Mononuclear cell (primary cell): ENCODE data around the gene MAP3K4. TPM values are rescaled to one million over a fixed set of nuclear protein-coding genes. Genes with fewer than 3 reads are reported as not detected.
A peak's percentile ranks its signal among the peaks of the same experiment; 100 is the strongest.

ENCODE experiments used
- H3K27me3 ChIP-seq: 2 replicates; pipeline ENCODE4 v1.6.0; 2011; ENCODE audit warnings: low read length, control low read depth; ENCODE audit not compliant: insufficient read depth
- H3K4me1 ChIP-seq: 2 replicates; pipeline ENCODE4 v1.5.1; 2011; ENCODE audit warnings: mild to moderate bottlenecking, low read length, control low read depth; ENCODE audit not compliant: insufficient read depth
- H3K4me3 ChIP-seq: 2 replicates; pipeline ENCODE4 v1.5.1; 2011; ENCODE audit warnings: mild to moderate bottlenecking, low read length, moderate library complexity
- H3K9me3 ChIP-seq: 2 replicates; pipeline ENCODE4 v1.5.1; 2011; ENCODE audit warnings: low read depth, mild to moderate bottlenecking, control low read depth, low read length
- total RNA-seq: library from RNA; depleted of rRNA; stranded (reverse); fragments of >200 nt; gene quantifications from one replicate; pipeline ENCODE4 v1.2.3, GENCODE V29; 2012

MAP3K4 gene
- 37.6 TPM for total RNA-seq

GRCh38 chr6:160991406-160992060, at the start of gene MAP3K4:
TSS of gene MAP3K4 (plus strand) at chr6:160991769. CDS start at chr6:160991932, 163 bp downstream.
- Histone ChIP-seq H3K9me3 (peaks cover 4% of the 10 kb centered on the region), H3K4me1 (peaks cover 27% of the 10 kb centered on the region), H3K27me3 (peaks cover 9% of the 10 kb centered on the region), H3K4me3 (peak within 1 kb of the TSS; percentile 79)

DNA sequence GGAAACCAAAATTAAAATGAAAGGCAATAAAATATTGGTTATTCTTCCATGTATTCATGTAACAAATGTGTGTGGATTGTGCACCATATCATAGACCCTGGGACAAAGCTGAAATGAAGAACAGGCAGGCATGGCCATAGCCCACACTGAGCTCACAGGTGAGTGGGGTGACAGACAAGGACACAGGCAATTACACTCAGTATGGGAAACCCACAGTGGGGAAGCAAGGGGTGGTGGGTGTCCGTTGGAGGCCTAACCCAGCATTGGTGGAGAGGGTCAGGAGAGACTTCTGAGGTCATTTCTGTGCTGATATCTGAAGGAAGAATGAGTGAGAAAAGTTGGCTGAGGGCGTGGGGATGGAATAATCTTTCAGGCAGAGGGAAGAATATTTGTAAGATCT, 47.6 kb upstream of the MAP3K4 start:
- peaks cover 15% of the 10 kb centered on the region for H3K27me3 ChIP-seq
- no peak overlapping the region for H3K4me3 ChIP-seq
- no peaks in the 10 kb centered on the region for H3K9me3 ChIP-seq
- no peaks in the 10 kb centered on the region for H3K4me1 ChIP-seq

- Histone ChIP-seq H3K27me3 (peaks cover 8% of the 10 kb centered on the region), H3K4me1 (no peaks in the 10 kb centered on the region), H3K4me3 (no peak overlapping the region), H3K9me3 (no peaks in the 10 kb centered on the region)
Measured at GRCh38 chr6:160945516-160946177, 45.9 kb upstream of the MAP3K4 start.

DNA sequence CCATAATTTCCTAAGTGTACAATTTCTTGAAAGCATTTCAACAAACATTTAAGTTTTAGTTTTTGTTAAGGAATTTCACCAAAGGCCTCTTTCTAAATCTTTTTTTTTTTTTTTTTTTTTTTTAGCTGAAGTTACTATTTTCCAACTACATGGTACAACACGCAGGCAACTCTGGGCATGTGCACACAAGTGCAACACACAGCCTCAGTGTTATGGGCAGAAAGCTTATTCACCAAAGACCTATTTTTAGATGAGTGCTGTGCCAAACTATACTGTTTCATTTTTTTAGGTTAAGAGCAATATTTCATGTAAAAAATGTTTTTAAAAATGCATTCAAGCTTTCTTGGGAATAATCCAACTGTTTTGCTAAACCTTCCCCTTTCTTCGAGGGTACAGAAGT, 42.0 kb upstream of the MAP3K4 start:
- no peaks in the 10 kb centered on the region for H3K9me3 ChIP-seq
- H3K27me3 ChIP-seq = peaks cover 4% of the 10 kb centered on the region
- H3K4me1 ChIP-seq = no peaks in the 10 kb centered on the region
- H3K4me3 ChIP-seq = no peak overlapping the region

DNA sequence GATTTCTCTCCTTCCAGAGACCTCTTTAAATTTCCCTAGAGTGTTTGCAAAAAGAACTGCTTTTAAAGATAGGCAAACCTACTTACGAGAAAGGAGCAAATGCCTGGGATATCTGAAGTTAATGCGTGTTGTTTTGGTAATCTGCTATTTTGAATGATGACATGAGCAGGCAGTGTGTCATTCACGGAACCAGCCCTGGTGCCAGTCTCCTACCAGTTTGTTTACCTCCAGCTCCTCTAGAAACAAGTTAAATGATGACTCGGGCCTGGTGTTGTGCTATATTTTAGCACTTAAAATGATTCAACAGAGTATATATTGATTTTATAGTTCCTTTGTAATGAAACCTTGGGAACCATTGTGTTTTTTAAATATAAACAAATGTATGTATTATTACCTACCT, 41.1 kb upstream of the MAP3K4 start:
- H3K27me3 ChIP-seq = no peaks in the 10 kb centered on the region
- no peaks in the 10 kb centered on the region for H3K4me1 ChIP-seq
- H3K4me3 ChIP-seq = no peak overlapping the region
- no peaks in the 10 kb centered on the region for H3K9me3 ChIP-seq

- Histone ChIP-seq H3K4me3 (no peak overlapping the region), H3K4me1 (no peaks in the 10 kb centered on the region), H3K9me3 (no peaks in the 10 kb centered on the region), H3K27me3 (no peaks in the 10 kb centered on the region)
Measured at GRCh38 chr6:160951187-160952030, 40.2 kb upstream of the MAP3K4 start.

DNA sequence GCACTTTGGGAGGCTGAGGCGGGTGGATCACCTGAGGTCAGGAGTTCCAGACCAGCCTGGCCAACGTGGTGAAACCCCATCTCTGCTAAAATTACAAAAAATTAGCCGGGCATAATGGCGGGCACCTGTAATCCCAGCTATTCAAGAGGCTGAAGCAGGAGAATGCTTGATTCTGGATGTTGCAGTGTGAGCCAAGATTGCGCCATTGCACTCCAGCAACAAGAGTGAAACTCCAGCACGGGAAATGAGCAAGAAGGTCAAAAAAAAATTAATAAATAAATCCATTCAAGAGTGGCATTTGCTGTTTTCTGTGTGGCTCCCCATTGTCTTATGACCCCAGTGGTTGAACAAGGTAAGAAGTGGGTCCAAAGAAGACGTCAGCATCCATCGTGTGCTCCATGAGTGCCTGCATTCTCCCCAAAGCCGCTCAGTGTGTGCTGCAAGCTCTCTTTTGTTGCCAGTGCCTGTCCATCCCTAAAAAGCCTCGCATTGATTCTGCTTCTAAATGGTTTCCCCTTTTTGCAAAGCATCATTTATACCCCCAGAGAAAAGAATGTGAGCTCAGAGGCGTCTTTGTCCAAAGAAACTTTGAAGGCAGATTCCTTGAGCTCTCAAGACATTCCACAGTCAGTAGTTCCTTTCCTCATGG, 38.8 kb upstream of the MAP3K4 start:
- H3K4me3 ChIP-seq = no peak overlapping the region
- no peaks in the 10 kb centered on the region for H3K4me1 ChIP-seq
- H3K9me3 ChIP-seq = no peaks in the 10 kb centered on the region
- H3K27me3 ChIP-seq = peaks cover 3% of the 10 kb centered on the region

DNA sequence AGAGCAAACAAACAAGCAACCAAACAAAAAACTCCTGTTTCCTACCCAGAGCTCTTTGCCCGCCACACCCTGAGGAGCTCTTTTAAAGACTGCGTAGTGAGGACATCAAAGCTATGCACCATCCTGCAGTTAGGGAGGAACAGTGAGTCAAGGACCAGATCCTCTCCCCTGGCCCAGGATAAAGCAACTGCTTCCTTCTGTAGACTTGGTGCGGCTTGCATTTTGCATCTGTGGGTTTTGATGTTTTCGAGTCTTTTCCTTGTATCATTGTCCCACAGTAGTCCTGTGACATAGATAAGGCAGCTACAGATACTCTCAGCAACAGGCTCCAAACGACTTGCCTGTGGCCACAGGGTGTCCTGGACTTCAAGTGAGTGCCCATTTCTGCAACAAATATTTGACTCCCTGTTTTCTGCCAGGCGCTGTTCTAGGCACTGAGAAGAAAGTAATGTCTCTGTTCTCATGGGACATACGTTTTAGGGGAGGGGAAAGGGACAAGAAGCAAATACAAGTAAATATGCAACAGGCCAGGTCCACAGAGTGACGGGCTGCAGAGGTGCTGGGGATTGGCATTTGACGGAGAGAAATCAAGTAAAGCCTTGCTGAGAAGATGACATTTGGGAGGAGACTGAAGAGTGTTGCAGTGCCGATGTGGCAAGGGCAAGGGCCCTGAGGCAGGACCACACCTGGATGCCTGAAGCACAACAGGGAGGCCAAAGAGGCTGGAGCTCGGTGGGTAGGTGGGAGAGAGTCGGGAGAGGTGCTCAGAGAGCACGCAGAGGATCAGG, 35.9 kb upstream of the MAP3K4 start:
- H3K4me3 ChIP-seq = no peak overlapping the region
- no peaks in the 10 kb centered on the region for H3K9me3 ChIP-seq
- H3K4me1 ChIP-seq = no peaks in the 10 kb centered on the region
- peaks cover 3% of the 10 kb centered on the region for H3K27me3 ChIP-seq

DNA sequence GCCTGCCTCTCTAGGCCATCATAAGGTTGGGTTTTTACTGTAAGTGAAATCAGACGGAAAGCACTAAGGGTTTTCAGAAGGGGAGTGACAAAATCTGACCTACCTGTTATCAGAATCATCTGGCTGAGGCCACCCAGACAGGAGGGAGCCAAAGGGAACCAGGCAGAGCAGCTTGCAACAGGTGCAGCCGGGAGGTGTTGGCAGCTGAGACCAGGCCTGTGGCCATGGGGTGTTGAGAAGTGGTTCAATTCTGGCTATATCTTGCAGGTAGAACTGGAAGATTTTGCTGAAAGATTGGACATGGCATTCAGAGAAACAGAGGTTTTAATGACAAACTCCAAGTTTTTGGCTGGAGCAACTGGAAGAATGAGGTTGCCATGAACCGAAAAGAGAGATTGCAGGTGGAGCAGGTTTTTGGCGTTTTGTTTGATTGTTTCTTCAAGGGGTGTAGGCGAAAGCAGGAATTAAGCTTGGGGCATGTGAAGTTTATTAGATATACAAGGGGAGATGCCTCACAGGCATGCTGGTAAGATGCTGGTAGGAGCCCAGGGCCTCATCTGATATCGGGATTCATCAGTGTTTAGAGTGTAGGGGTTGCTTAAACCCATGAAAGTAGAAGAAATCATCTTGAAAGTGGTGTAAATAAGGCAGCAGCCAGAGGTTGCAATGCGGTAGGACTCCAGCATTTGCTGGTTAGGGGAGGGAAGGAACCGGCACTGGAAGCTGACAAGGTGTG, 35.1 kb upstream of the MAP3K4 start:
- no peak overlapping the region for H3K4me3 ChIP-seq
- H3K4me1 ChIP-seq = no peaks in the 10 kb centered on the region
- no peaks in the 10 kb centered on the region for H3K9me3 ChIP-seq

GRCh38 chr6:160959726-160960435, 31.7 kb upstream of the MAP3K4 start:
- Histone ChIP-seq H3K4me1 (no peaks in the 10 kb centered on the region), H3K4me3 (no peak overlapping the region), H3K9me3 (no peaks in the 10 kb centered on the region), H3K27me3 (peaks cover 3% of the 10 kb centered on the region)

More for the DNA sequence above, 35.1 kb upstream of the MAP3K4 start:
- H3K27me3 ChIP-seq = peaks cover 3% of the 10 kb centered on the region

DNA sequence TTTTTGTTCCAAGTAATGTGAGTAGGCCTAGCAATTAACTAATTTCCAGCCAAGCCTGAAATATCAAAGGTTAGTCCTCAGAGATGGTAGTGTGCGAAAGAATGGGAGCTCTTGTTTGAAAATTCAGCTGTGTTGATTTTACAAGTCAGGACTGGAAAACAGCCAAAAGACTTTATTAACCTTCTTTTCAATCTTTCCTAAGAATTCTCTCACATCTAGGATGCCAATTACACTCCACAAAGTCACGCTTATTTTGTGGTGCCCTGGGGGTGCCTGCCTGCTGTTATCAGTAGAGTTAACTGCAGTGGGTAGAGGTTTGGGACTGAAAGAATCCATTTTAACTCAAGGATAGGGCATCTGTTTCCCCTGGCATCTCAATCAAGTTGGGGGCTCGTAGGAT, 30.7 kb upstream of the MAP3K4 start:
- no peaks in the 10 kb centered on the region for H3K9me3 ChIP-seq
- H3K27me3 ChIP-seq = peaks cover 3% of the 10 kb centered on the region
- H3K4me1 ChIP-seq = no peaks in the 10 kb centered on the region
- H3K4me3 ChIP-seq = no peak overlapping the region

- Histone ChIP-seq H3K4me1 (no peaks in the 10 kb centered on the region), H3K27me3 (peaks cover 2% of the 10 kb centered on the region), H3K4me3 (no peak overlapping the region), H3K9me3 (no peaks in the 10 kb centered on the region)
Measured at GRCh38 chr6:160962835-160963623, 28.5 kb upstream of the MAP3K4 start.

DNA sequence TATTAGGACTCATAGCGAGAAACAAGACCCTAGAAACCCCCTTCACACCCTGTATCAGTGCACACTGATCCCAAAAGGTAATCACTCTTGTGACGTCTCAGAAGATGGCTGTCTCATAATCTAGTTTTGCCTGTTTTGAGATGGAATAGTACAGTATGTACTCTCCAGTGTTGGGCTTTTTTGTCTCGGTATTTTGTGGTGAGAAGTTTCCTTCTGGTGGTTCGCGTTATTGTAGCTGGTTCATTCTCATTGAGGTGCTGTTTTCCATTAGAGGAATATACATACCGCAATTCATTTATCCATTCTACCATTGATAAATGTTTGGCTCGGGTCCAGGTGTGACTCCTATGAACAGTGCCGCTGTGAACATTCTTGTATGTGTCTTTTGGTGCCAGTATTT, 27.9 kb upstream of the MAP3K4 start:
- no peaks in the 10 kb centered on the region for H3K4me1 ChIP-seq
- H3K4me3 ChIP-seq = no peak overlapping the region
- H3K9me3 ChIP-seq = no peaks in the 10 kb centered on the region
- peaks cover 2% of the 10 kb centered on the region for H3K27me3 ChIP-seq
